Subcutaneous adipose tissue (tissue), 4 donors: ENCODE measurements around the gene TJAP1. TPM values are rescaled to one million over a fixed set of nuclear protein-coding genes. Genes with fewer than 3 reads are reported as not detected.

Experiments
- CTCF ChIP-seq: fragments of 450-650 bp; IDR thresholded peaks from one replicate; pipeline ENCODE4 v1.5.1; 2016; ENCODE audit warnings: low read depth, mild to moderate bottlenecking, control low read depth, antibody characterized with exemption, moderate library complexity
- total RNA-seq, 4 donors: library from RNA; depleted of rRNA; stranded (reverse); fragments of >200 nt; gene quantifications; one replicate each; pipeline ENCODE4 v1.1.0, GENCODE V29; 2016

The TJAP1 gene
- total RNA-seq, 4 donors from 2014 or later, result 13.4 to 29.6 (median 16.3) TPM

- no peak for TF ChIP-seq CTCF
These were observed 13.0 kb upstream of the TJAP1 start for GRCh38 chr6:43464337-43464736.

GRCh38 chr6:43465948-43466347 lies 11.4 kb upstream of the TJAP1 start:
- TF ChIP-seq CTCF, result no peak

- TF ChIP-seq CTCF, result no peak
These were observed 9.6 kb upstream of the TJAP1 start for GRCh38 chr6:43467752-43468151.

- no peak for TF ChIP-seq CTCF
These were observed 9.1 kb upstream of the TJAP1 start for GRCh38 chr6:43468240-43468639.

- no peak for TF ChIP-seq CTCF
These were observed 8.4 kb upstream of the TJAP1 start for GRCh38 chr6:43468748-43469681.

- no peak for TF ChIP-seq CTCF
These were observed 7.4 kb upstream of the TJAP1 start for GRCh38 chr6:43469947-43470346.

- no peak for TF ChIP-seq CTCF
These were observed 6.0 kb upstream of the TJAP1 start for GRCh38 chr6:43471399-43471798.
